GM12892 (cell line): ENCODE data around the gene COMMD7.
"Not testable (repeated sequence)": the region's sequence is repeated elsewhere in the genome, so short reads cannot be mapped to it uniquely, and the experiment has no call there.

ENCODE experiments used
- DNase-seq: peaks from one replicate; pipeline ENCODE4 v3.0.0; 2011; ENCODE audit not compliant: insufficient read length
- FAIRE-seq: peaks from 2 replicates; lab custom pipeline; 2011; peaks lifted over from hg19 to GRCh38; lab: Jason Lieb, UNC
- POLR2A ChIP-seq: IDR thresholded peaks from 2 replicates; pipeline ENCODE4 v1.6.1; 2011; ENCODE audit warnings: low read depth, low read length, control low read depth
- POLR2AphosphoS5 ChIP-seq: IDR thresholded peaks from 2 replicates; pipeline ENCODE4 v1.6.1; 2011; ENCODE audit warnings: low read depth, low read length, control low read depth
- TAF1 ChIP-seq: IDR thresholded peaks from 2 replicates; pipeline ENCODE4 v1.6.1; 2011; ENCODE audit warnings: low read depth, mild to moderate bottlenecking, control low read depth, low read length, borderline replicate concordance

Gene COMMD7

DNA sequence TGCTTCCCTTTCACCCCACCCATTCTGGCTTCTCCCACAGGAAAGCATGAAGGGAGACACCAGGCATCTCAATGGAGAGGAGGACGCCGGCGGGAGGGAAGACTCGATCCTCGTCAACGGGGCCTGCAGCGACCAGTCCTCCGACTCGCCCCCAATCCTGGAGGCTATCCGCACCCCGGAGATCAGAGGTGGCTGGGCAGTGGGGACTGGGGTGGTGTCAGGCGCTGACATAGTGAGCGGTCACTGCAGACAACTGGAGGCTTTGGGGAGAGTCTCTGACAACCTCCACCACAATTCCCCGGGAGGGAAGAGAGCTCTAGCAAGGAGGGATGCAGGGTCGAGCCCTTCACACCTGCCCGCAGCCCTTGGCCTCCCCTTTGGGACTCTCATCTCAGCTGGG lies 37.0 kb upstream of the COMMD7 start:
- DNase-seq (no peak), FAIRE-seq (no peak)
- TF ChIP-seq POLR2AphosphoS5 (no peak), TAF1 (no peak), POLR2A (no peak)

- FAIRE-seq (no peak), DNase-seq (no peak)
- TF ChIP-seq POLR2AphosphoS5 (no peak), POLR2A (no peak), TAF1 (no peak)
These were observed 36.4 kb upstream of the COMMD7 start for GRCh38 chr20:32779500-32780211.

DNA sequence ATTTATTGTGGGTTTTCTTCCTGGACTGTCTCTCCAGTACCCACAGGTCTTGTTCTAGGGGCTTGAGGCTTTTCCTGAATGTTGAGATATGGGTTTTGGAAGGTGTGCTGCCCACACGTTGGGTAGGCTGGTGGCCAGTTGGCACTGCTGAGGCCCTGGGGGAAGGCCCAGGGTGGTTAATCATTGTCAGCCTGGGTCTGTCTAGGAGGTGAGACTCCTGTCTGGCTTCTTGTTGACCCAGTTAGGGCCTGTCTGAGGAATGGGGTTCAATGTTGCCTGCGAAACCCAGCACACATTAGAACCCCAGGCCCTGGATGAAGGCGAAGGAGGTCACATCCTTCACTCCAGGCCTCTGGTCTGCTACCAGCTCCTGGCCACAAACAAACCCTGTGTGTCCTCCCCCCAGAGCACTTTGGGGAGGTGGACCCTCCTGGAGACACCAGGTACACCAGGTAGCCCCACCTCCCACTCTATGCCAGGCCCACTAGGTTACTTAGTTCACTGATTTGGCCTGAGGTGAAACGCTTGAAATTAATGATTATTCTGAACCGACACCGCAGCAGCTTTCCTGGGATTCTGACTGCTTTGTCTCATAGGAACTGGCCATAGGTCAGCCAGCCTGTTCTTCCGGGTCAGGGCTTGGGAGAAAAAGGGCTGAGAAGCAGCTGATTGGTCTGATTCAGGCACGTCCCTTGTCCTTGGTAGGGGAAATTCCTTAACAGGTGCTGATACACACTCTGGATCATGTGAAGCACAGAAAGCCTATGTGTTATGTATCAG lies 34.1 kb upstream of the COMMD7 start:
- TF ChIP-seq TAF1 (no peak), POLR2AphosphoS5 (no peak), POLR2A (no peak)
- DNase-seq (no peak), FAIRE-seq (no peak)

- FAIRE-seq (no peak), DNase-seq (no peak)
- no peak for TF ChIP-seq POLR2A
- TF ChIP-seq TAF1, result no peak
- TF ChIP-seq POLR2AphosphoS5, result no peak
These were observed 32.2 kb upstream of the COMMD7 start for GRCh38 chr20:32775336-32775991.

DNA sequence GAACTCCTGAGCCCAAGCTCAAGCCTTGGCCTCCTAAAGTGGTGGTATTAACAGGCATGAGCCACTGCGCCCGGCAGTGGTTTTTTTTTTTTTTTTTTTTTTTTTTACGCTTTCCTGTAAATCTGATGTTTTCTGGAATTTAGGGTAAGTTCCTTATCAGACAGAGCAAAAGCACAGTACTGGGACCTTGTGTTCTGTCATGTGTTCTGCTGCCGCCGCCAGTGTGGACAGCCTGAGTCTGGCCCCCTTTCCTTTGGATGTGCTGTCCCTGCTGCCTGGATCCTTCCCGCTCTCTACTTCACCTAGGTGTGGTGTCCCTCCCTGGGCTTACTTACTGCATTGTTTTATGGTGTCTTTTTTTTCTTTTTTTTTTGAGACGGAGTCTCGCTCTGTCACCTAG lies 30.6 kb upstream of the COMMD7 start:
- TF ChIP-seq POLR2AphosphoS5 (no peak), TAF1 (no peak), POLR2A (no peak)
- no peak for DNase-seq
- FAIRE-seq, result no peak

- DNase-seq, result no peak
- FAIRE-seq, result no peak
- TF ChIP-seq TAF1 (no peak), POLR2AphosphoS5 (no peak), POLR2A (no peak)
These were observed 30.0 kb upstream of the COMMD7 start for GRCh38 chr20:32773223-32773622.

DNA sequence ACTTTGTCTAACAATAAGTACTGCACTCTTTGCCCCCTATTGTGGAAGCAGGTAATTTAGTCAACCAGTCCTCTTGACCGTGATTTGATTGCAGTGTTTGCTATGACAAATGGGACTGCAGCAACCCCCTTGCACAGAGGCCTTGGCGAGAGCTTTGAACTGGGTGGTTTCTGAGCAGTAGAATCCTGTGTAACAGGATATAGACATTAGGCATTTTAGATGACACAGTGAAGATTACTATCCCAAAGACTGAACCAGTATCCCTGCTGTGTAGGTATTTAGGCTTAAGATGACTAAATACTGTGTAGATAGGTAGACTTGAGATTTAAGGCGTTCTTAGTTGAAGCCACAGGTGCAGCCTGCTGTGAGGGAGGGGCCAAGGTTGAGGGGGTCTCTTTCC lies 28.8 kb upstream of the COMMD7 start:
- TF ChIP-seq TAF1 (no peak), POLR2A (no peak), POLR2AphosphoS5 (no peak)
- no peak for FAIRE-seq
- no peak for DNase-seq

DNA sequence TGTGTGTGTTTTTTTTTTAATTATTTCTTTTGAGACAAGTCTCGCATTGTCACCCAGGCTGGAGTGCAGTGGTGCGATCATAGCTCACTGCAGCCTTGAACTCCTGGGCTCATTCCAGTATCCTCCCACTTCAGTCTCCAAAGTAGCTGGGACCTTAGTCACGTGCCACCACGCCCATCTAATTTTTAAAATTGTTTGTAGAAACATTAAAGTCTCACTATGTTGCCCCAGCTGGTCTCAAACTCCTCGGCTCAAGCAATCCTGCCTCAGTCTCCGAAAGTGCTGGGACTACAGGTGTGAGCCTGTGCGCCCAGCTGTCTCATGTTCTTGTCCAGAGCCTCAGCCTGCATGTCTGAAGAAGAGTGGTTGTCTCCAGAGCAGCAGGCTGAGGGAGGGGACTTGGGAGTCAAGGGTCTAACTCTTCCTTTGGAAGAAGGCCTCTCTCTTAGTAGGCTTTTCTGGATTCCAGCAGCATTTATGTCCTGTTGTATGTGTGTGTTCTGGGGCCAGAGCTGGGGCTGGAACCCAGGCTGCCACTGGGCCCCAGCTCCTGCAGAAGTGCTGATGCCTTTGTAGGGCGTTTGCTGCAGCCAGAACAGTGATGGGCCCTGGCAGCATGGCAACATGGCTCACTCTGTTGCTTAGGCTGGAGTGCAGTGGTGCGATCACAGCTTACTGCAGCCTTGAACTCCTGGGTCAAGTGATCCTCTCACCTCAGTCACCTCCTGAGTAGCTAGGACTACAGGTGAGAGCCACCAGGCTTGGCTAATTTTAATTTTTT lies 24.3 kb upstream of the COMMD7 start:
- DNase-seq (no peak), FAIRE-seq (no peak)
- TF ChIP-seq POLR2AphosphoS5 (no peak), TAF1 (no peak), POLR2A (no peak)

DNA sequence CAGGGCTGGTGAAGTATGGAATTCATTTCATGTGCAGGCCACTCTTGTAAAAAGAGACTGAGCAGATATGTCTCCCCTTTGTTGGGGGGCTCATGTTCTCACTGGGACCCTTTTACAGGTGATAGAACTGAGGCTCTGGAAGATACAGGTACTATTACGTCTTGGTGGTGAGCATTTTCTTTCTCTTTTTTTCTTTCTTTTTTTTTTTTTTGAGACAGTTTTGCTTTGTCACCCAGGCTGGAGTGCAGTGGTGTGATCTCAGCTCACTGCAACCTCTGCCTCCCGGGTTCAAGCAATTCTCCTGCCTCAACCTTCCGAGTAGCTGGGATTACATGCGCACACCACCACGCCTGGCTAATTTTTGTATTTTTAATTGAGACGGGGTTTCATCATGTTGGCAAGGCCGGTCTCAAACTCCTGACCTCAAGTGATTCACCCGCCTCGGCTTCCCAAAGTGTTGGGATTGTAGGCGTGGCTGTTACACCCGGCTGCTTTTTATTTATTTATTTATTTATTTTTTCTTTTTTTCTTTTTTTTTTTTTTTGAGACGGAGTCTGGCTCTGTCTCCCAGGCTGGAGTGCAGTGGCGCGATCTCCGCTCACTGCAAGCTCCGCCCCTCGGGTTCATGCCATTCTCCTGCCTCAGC lies 22.1 kb upstream of the COMMD7 start:
- not testable (repeated sequence) for FAIRE-seq, DNase-seq

- no peak for TF ChIP-seq POLR2A
- no peak for TF ChIP-seq TAF1
- no peak for TF ChIP-seq POLR2AphosphoS5
- no peak for DNase-seq
- no peak for FAIRE-seq
These were observed 21.0 kb upstream of the COMMD7 start for GRCh38 chr20:32764005-32764960.
